H9 (cell line): ENCODE measurements around the gene HDHD2. TPM values are rescaled to one million over a fixed set of nuclear protein-coding genes. Genes with fewer than 3 reads are reported as not detected.

ENCODE experiments used
- DNase-seq: peaks from one replicate; pipeline ENCODE4 v3.0.0-alpha.2; 2017
- H2AFZ ChIP-seq: one replicate; pipeline ENCODE4 v1.6.1; 2013; ENCODE audit warnings: mild to moderate bottlenecking, low read length, control low read depth, moderate library complexity
- H2AK5ac ChIP-seq: 2 replicates; pipeline ENCODE4 v1.6.1; 2013; ENCODE audit warnings: low read length, control low read depth, mixed read lengths; ENCODE audit not compliant: insufficient read length
- H2BK120ac ChIP-seq: one replicate; pipeline ENCODE4 v1.6.1; 2013; ENCODE audit warnings: low read depth, mild to moderate bottlenecking, low read length, control low read depth, inconsistent platforms; ENCODE audit not compliant: poor library complexity, severe bottlenecking
- H2BK12ac ChIP-seq: 2 replicates; pipeline ENCODE4 v1.6.1; 2013; ENCODE audit warnings: low read length, control low read depth, mixed read lengths, low read depth; ENCODE audit not compliant: insufficient read length
- H2BK15ac ChIP-seq: 2 replicates; pipeline ENCODE4 v1.6.1; 2013; ENCODE audit warnings: low read depth, low read length, control low read depth
- H2BK20ac ChIP-seq: one replicate; pipeline ENCODE4 v1.6.1; 2013; ENCODE audit warnings: low read depth, mild to moderate bottlenecking, low read length, control low read depth, inconsistent platforms; ENCODE audit not compliant: poor library complexity, severe bottlenecking
- H2BK5ac ChIP-seq: 2 replicates; pipeline ENCODE4 v1.6.1; 2013; ENCODE audit warnings: low read length, control low read depth, mixed read lengths; ENCODE audit not compliant: insufficient read length
- H3K14ac ChIP-seq: 2 replicates; pipeline ENCODE4 v1.6.1; 2013; ENCODE audit warnings: low read length, control low read depth; ENCODE audit not compliant: insufficient read depth
- H3K18ac ChIP-seq: 2 replicates; pipeline ENCODE4 v1.6.1; 2013; ENCODE audit warnings: low read depth, mild to moderate bottlenecking, mixed read lengths, low read length, control low read depth; ENCODE audit not compliant: insufficient read length
- H3K23ac ChIP-seq: 2 replicates; pipeline ENCODE4 v1.6.1; 2013; ENCODE audit warnings: low read length, control low read depth, mixed read lengths, low read depth; ENCODE audit not compliant: insufficient read length
- H3K23me2 ChIP-seq: 2 replicates; pipeline ENCODE4 v1.6.1; 2013; ENCODE audit warnings: low read depth, mild to moderate bottlenecking, mixed read lengths, low read length, control low read depth; ENCODE audit not compliant: insufficient read length, poor library complexity, severe bottlenecking
- H3K27ac ChIP-seq: 2 replicates; pipeline ENCODE4 v1.5.1; 2013; ENCODE audit warnings: low read length, control low read depth, mixed read lengths, low read depth; ENCODE audit not compliant: insufficient read length
- H3K27me3 ChIP-seq: 2 replicates; pipeline ENCODE4 v1.6.1; 2013; ENCODE audit warnings: low read length, control low read depth, inconsistent platforms; ENCODE audit not compliant: insufficient read depth
- H3K4ac ChIP-seq: 2 replicates; pipeline ENCODE4 v1.6.1; 2013; ENCODE audit warnings: low read depth, mild to moderate bottlenecking, control low read depth, inconsistent platforms, low read length, moderate library complexity
- H3K4me1 ChIP-seq: 2 replicates; pipeline ENCODE4 v1.6.1; 2013; ENCODE audit warnings: low read length, control low read depth, inconsistent platforms; ENCODE audit not compliant: insufficient read depth
- H3K4me2 ChIP-seq: 2 replicates; pipeline ENCODE4 v1.6.1; 2013; ENCODE audit warnings: low read length, control low read depth, mixed read lengths; ENCODE audit not compliant: insufficient read length, insufficient read depth
- H3K56ac ChIP-seq: 2 replicates; pipeline ENCODE4 v1.6.1; 2013; ENCODE audit warnings: low read depth, mild to moderate bottlenecking, mixed read lengths, low read length, control low read depth; ENCODE audit not compliant: insufficient read length
- H3K79me1 ChIP-seq: 2 replicates; pipeline ENCODE4 v1.6.1; 2013; ENCODE audit warnings: low read depth, mild to moderate bottlenecking, moderate library complexity, low read length, control low read depth, inconsistent platforms; ENCODE audit not compliant: insufficient read depth, poor library complexity, severe bottlenecking
- H3K79me2 ChIP-seq: 2 replicates; pipeline ENCODE4 v1.6.1; 2013; ENCODE audit warnings: low read length, control low read depth, inconsistent platforms; ENCODE audit not compliant: insufficient read depth
- H3K9ac ChIP-seq: 2 replicates; pipeline ENCODE4 v1.6.1; 2013; ENCODE audit warnings: low read length, control low read depth, mixed read lengths; ENCODE audit not compliant: insufficient read length; ENCODE audit errors: extremely low read depth
- H3K9me3 ChIP-seq: one replicate; pipeline ENCODE4 v1.6.1; 2013; ENCODE audit warnings: low read depth, low read length, inconsistent platforms; ENCODE audit not compliant: control insufficient read depth
- H3T11ph ChIP-seq: one replicate; pipeline ENCODE4 v1.6.1; 2013; ENCODE audit warnings: mild to moderate bottlenecking, low read length, control low read depth, inconsistent platforms
- H4K20me1 ChIP-seq: one replicate; pipeline ENCODE4 v1.6.1; 2013; ENCODE audit not compliant: control insufficient read depth, insufficient read length, insufficient read depth
- H4K5ac ChIP-seq: 2 replicates; pipeline ENCODE4 v1.6.1; 2013; ENCODE audit warnings: low read depth, mild to moderate bottlenecking, mixed read lengths, low read length, control low read depth; ENCODE audit not compliant: insufficient read length
- H4K8ac ChIP-seq: replicated peaks from 2 replicates; pipeline ENCODE4 v1.6.1; 2013; ENCODE audit warnings: low read length, control low read depth, mixed read lengths, low read depth; ENCODE audit not compliant: insufficient read length
- H4K91ac ChIP-seq: 2 replicates; pipeline ENCODE4 v1.6.1; 2013; ENCODE audit warnings: low read depth, mild to moderate bottlenecking, moderate library complexity, mixed read lengths, low read length, control low read depth; ENCODE audit not compliant: insufficient read length
- H3K27ac Mint-ChIP-seq, 3 experiments: 2 replicates in 2 of 3; 3 replicates in 1 of 3; pipeline ENCODE4 v1.8.0; 2020 to 2021; ENCODE audit warnings: mixed read lengths in 3 of 3, mild to moderate bottlenecking in 1 of 3, moderate library complexity in 1 of 3
- H3K27me3 Mint-ChIP-seq: 2 replicates; pipeline ENCODE4 v1.8.0; 2021; ENCODE audit warnings: low read depth, mild to moderate bottlenecking, moderate library complexity, mixed read lengths
- H3K36me3 Mint-ChIP-seq, 3 experiments: 2 replicates in 2 of 3; 3 replicates in 1 of 3; pipeline ENCODE4 v1.8.0; 2020 to 2021; ENCODE audit warnings: low read depth in 3 of 3, mixed read lengths in 3 of 3; ENCODE audit not compliant: insufficient read depth in 1 of 3
- H3K4me1 Mint-ChIP-seq, 2 experiments: 2 replicates each; pipeline ENCODE4 v1.8.0; 2020; ENCODE audit warnings: mixed read lengths in 2 of 2
- H3K4me3 Mint-ChIP-seq, 2 experiments: 2 replicates in 1 of 2; 3 replicates in 1 of 2; pipeline ENCODE4 v1.8.0; 2020 to 2021; ENCODE audit warnings: mild to moderate bottlenecking in 2 of 2, mixed read lengths in 2 of 2, moderate library complexity in 1 of 2
- H3K9me3 Mint-ChIP-seq, 2 experiments: 2 replicates in 1 of 2; 3 replicates in 1 of 2; pipeline ENCODE4 v1.8.0; 2020; ENCODE audit warnings: mild to moderate bottlenecking in 2 of 2, mixed read lengths in 2 of 2, moderate library complexity in 1 of 2
- CTCF ChIP-seq: fragments of 200-600 bp; sonication (generic); conservative IDR thresholded peaks from 3 replicates; pipeline ENCODE4 v1.8.0; 2021; ENCODE audit warnings: antibody characterized with exemption, mild to moderate bottlenecking
- WGBS: extraction: QIAGEN DNeasy Blood & Tissue Kit; methylation state at CpG from one replicate; pipeline ENCODE4 v1.1.7; 2013; ENCODE audit warnings: missing lambda C conversion rate, low lambda C conversion rate, mixed read lengths; ENCODE audit not compliant: insufficient read length; ENCODE audit errors: extremely low coverage; 5-methylcytosine and 5-hydroxymethylcytosine counted together
- total RNA-seq: library from RNA; stranded (reverse); gene quantifications from 2 replicates; pipeline ENCODE4 v1.2.1, GENCODE V29; 2021

The HDHD2 gene
- total RNA-seq, 1 experiment from 2014 or later = 51.0 TPM

- Histone ChIP-seq H3K23me2 (no peaks in the 10 kb centered on the region), H3K9ac (no peak overlapping the region), H3K4me2 (no peak overlapping the region), H3T11ph (no peak overlapping the region), H3K56ac (no peak overlapping the region), H2BK12ac (no peak overlapping the region), H3K27me3 (no peaks in the 10 kb centered on the region), H4K91ac (no peak overlapping the region), H2BK20ac (no peak overlapping the region), H3K9me3 (no peaks in the 10 kb centered on the region), H3K4me1 (peaks cover 3% of the 10 kb centered on the region; the same call in 1 of the 2 replicates), H4K5ac (no peak overlapping the region), H2AK5ac (no peak overlapping the region), H3K23ac (no peak overlapping the region), H4K8ac (no peak overlapping the region), H2BK5ac (no peak overlapping the region), H3K79me1 (no peaks in the 10 kb centered on the region), H3K79me2 (no peaks in the 10 kb centered on the region), H2BK120ac (no peak overlapping the region), H3K27ac (no peak overlapping the region), H3K18ac (no peak overlapping the region), H3K4ac (no peak overlapping the region), H4K20me1 (no peaks in the 10 kb centered on the region), H2AFZ (no peak overlapping the region), H3K14ac (no peak overlapping the region), H2BK15ac (no peak overlapping the region)
- no CpG with 5 or more reads among the region's 5 CpGs for WGBS
- no peak for TF ChIP-seq CTCF
- no peak for DNase-seq
- H3K4me3 Mint-ChIP-seq = no peak overlapping the region
- peaks cover 0 to 6% of the 10 kb centered on the region in 2 experiments; a peak in 2 of 4 replicates for H3K4me1 Mint-ChIP-seq
- no peak overlapping the region for H3K27ac Mint-ChIP-seq
- no peaks in the 10 kb centered on the region; a peak in 1 of 7 replicates for H3K36me3 Mint-ChIP-seq
- no peaks in the 10 kb centered on the region for H3K9me3 Mint-ChIP-seq
- no peaks in the 10 kb centered on the region for H3K27me3 Mint-ChIP-seq
Observed at GRCh38 chr18:47087676-47088075, 62.6 kb downstream of the HDHD2 start.
